Hepatocyte (in vitro differentiated cells): Measurements from ENCODE around the gene ZBTB37. TPM values are rescaled to one million over a fixed set of nuclear protein-coding genes. Genes with fewer than 3 reads are reported as not detected.
A peak's percentile ranks its signal among the peaks of the same experiment; 100 is the strongest.

Experiments used
- DNase-seq: peaks from one replicate; pipeline ENCODE4 v3.0.0-alpha.2; 2016; ENCODE audit warnings: low spot score
- H2AFZ ChIP-seq: fragments of 200-600 bp; sonication (generic); 2 replicates; pipeline ENCODE4 v1.6.0; 2016; ENCODE audit warnings: antibody characterized with exemption, mild to moderate bottlenecking
- H3K27ac ChIP-seq: fragments of 200-600 bp; sonication (generic); 2 replicates; pipeline ENCODE4 v1.5.1; 2016; ENCODE audit warnings: mild to moderate bottlenecking
- H3K27me3 ChIP-seq: fragments of 200-600 bp; sonication (generic); 2 replicates; pipeline ENCODE4 v1.6.1; 2016
- H3K36me3 ChIP-seq: fragments of 200-600 bp; sonication (generic); replicated peaks from 2 replicates; pipeline ENCODE4 v1.5.1; 2016; ENCODE audit warnings: low read depth; ENCODE audit not compliant: insufficient read depth
- H3K4me1 ChIP-seq: fragments of 200-600 bp; sonication (generic); 2 replicates; pipeline ENCODE4 v1.5.1; 2016; ENCODE audit warnings: mild to moderate bottlenecking, moderate library complexity; ENCODE audit not compliant: insufficient read depth
- H3K4me2 ChIP-seq: fragments of 200-600 bp; sonication (generic); 2 replicates; pipeline ENCODE4 v1.6.0; 2016
- H3K4me3 ChIP-seq: fragments of 200-600 bp; sonication (generic); 2 replicates; pipeline ENCODE4 v1.5.1; 2016; ENCODE audit warnings: mild to moderate bottlenecking
- H3K79me2 ChIP-seq: fragments of 200-600 bp; sonication (generic); 2 replicates; pipeline ENCODE4 v1.6.0; 2017; ENCODE audit warnings: mild to moderate bottlenecking
- H3K9me2 ChIP-seq: fragments of 200-600 bp; sonication (generic); replicated peaks from 2 replicates; pipeline ENCODE4 v1.6.0; 2017; ENCODE audit warnings: mild to moderate bottlenecking; ENCODE audit not compliant: insufficient read depth
- H3K9me3 ChIP-seq: fragments of 200-600 bp; sonication (generic); 2 replicates; pipeline ENCODE4 v1.5.1; 2016; ENCODE audit warnings: low read depth, mild to moderate bottlenecking
- H4K20me1 ChIP-seq: fragments of 200-600 bp; sonication (generic); 2 replicates; pipeline ENCODE4 v1.6.0; 2016; ENCODE audit warnings: mild to moderate bottlenecking; ENCODE audit not compliant: insufficient read depth, poor library complexity, severe bottlenecking
- EZH2 ChIP-seq: fragments of 200-600 bp; sonication (generic); IDR thresholded peaks from 2 replicates; pipeline ENCODE4 v1.6.1; 2016; ENCODE audit warnings: antibody characterized with exemption, mild to moderate bottlenecking, borderline replicate concordance
- EZH2phosphoT487 ChIP-seq: fragments of 200-600 bp; sonication (generic); IDR thresholded peaks from one replicate; pipeline ENCODE4 v1.6.1; 2018; ENCODE audit warnings: antibody characterized with exemption, mild to moderate bottlenecking, low read depth, moderate library complexity; ENCODE audit not compliant: unreplicated experiment, severe bottlenecking
- WGBS: methylation state at CpG from one replicate; pipeline ENCODE4 v1.1.6; 2016; ENCODE audit warnings: low lambda C conversion rate; ENCODE audit errors: missing lambda C conversion rate; 5-methylcytosine and 5-hydroxymethylcytosine counted together
- polyA plus RNA-seq: library from polyadenylated mRNA; unstranded; fragments of >200 nt; fragmentation: Nextera tagmentation; extraction: Ambion mirVana; gene quantifications from 2 replicates; pipeline ENCODE4 v1.2.1, GENCODE V29; 2016
- total RNA-seq: library from RNA; depleted of rRNA; stranded (reverse); fragments of >200 nt; gene quantifications from 2 replicates; pipeline ENCODE4 v1.2.3, GENCODE V29; 2014
- TF ChIP-seq, protein P1 (sequence below): fragments of 200-600 bp; sonication (generic); IDR thresholded peaks from 2 replicates; pipeline ENCODE4 v1.5.1; 2016; ENCODE audit warnings: antibody characterized with exemption, mild to moderate bottlenecking; ENCODE audit not compliant: poor library complexity

Gene ZBTB37
- total and polyA plus RNA-seq, 2 experiments from 2014 or later, result 0.99 to 9.3 TPM

- peaks cover 12% of the 10 kb centered on the region for H3K4me1 ChIP-seq
Observed at GRCh38 chr1:173867141-173867752, 933 bp upstream of the ZBTB37 start.

GRCh38 chr1:173867753-173868265 is 371 bp upstream of the ZBTB37 start, which contains the start of gene GAS5:
TSS of gene GAS5 (minus strand) at chr1:173867989.
- DNase-seq, result peak; percentile 100
- peak within 1 kb of the TSS; percentile 84 for H2AFZ ChIP-seq
- H3K27ac ChIP-seq, result peak within 1 kb of the TSS; percentile 97
- H3K27me3 ChIP-seq, result no peaks in the 10 kb centered on the region
- 1% methylated on average over 19 of the region's 30 CpGs for WGBS
- H3K9me3 ChIP-seq, result no peaks in the 10 kb centered on the region
- H4K20me1 ChIP-seq, result peaks cover 26% of the 10 kb centered on the region
- peaks cover 33% of the 10 kb centered on the region for H3K79me2 ChIP-seq
- H3K4me1 ChIP-seq, result peaks cover 12% of the 10 kb centered on the region
- TF ChIP-seq, protein P1, sequence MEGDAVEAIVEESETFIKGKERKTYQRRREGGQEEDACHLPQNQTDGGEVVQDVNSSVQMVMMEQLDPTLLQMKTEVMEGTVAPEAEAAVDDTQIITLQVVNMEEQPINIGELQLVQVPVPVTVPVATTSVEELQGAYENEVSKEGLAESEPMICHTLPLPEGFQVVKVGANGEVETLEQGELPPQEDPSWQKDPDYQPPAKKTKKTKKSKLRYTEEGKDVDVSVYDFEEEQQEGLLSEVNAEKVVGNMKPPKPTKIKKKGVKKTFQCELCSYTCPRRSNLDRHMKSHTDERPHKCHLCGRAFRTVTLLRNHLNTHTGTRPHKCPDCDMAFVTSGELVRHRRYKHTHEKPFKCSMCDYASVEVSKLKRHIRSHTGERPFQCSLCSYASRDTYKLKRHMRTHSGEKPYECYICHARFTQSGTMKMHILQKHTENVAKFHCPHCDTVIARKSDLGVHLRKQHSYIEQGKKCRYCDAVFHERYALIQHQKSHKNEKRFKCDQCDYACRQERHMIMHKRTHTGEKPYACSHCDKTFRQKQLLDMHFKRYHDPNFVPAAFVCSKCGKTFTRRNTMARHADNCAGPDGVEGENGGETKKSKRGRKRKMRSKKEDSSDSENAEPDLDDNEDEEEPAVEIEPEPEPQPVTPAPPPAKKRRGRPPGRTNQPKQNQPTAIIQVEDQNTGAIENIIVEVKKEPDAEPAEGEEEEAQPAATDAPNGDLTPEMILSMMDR, result no peak
- TF ChIP-seq EZH2phosphoT487, result no peak
- TF ChIP-seq EZH2, result no peak
- no peaks in the 10 kb centered on the region for H3K9me2 ChIP-seq
- H3K36me3 ChIP-seq, result peaks cover 5% of the 10 kb centered on the region
- peak within 1 kb of the TSS; percentile 88 for H3K4me2 ChIP-seq
- peak within 1 kb of the TSS; percentile 43 for H3K4me3 ChIP-seq

More at GRCh38 chr1:173867141-173867752, 933 bp upstream of the ZBTB37 start:
- Histone ChIP-seq H4K20me1 (peaks cover 26% of the 10 kb centered on the region), H3K79me2 (peaks cover 33% of the 10 kb centered on the region), H3K27ac (peak overlapping the region; percentile 80), H3K27me3 (no peaks in the 10 kb centered on the region), H3K36me3 (peaks cover 5% of the 10 kb centered on the region), H2AFZ (peak overlapping the region; percentile 18), H3K9me3 (no peaks in the 10 kb centered on the region), H3K9me2 (no peaks in the 10 kb centered on the region), H3K4me3 (peak overlapping the region; percentile 43), H3K4me2 (peak overlapping the region; percentile 88)
- no peak for TF ChIP-seq EZH2phosphoT487
- no peak for TF ChIP-seq EZH2
- TF ChIP-seq, protein P1, result no peak
- WGBS, result 1% methylated on average over 32 of the region's 32 CpGs
- no peak for DNase-seq

- Histone ChIP-seq H3K4me2 (peak overlapping the region; percentile 79), H3K4me3 (peak overlapping the region; percentile 37), H3K27ac (peak overlapping the region; percentile 97), H3K9me2 (no peaks in the 10 kb centered on the region), H3K27me3 (no peaks in the 10 kb centered on the region), H2AFZ (peak overlapping the region; percentile 84), H3K4me1 (peaks cover 12% of the 10 kb centered on the region), H3K79me2 (peaks cover 33% of the 10 kb centered on the region), H4K20me1 (peaks cover 26% of the 10 kb centered on the region), H3K9me3 (no peaks in the 10 kb centered on the region), H3K36me3 (peaks cover 5% of the 10 kb centered on the region)
- DNase-seq, result no peak
- 3% methylated on average over 5 of the region's 5 CpGs for WGBS
- TF ChIP-seq EZH2, result no peak
- TF ChIP-seq EZH2phosphoT487, result no peak
- TF ChIP-seq, protein P1, result no peak
Observed at GRCh38 chr1:173869021-173869359, 810 bp downstream of the ZBTB37 start.
